GM12891 (cell line): ENCODE results near the gene SINHCAF.

Experiments used
- DNase-seq: peaks from one replicate; pipeline ENCODE4 v3.0.0; 2011; ENCODE audit warnings: low spot score; ENCODE audit not compliant: insufficient read length
- FAIRE-seq: peaks from 2 replicates; lab custom pipeline; 2011; peaks lifted over from hg19 to GRCh38; lab: Jason Lieb, UNC
- PAX5 ChIP-seq: IDR thresholded peaks from 2 replicates; pipeline ENCODE4 v1.6.1; 2011; ENCODE audit warnings: low read length, moderate library complexity, mild to moderate bottlenecking; ENCODE audit not compliant: insufficient read depth, severe bottlenecking
- POLR2A ChIP-seq: IDR thresholded peaks from 2 replicates; pipeline ENCODE4 v1.6.1; 2011; ENCODE audit warnings: low read depth, low read length, control low read depth
- POLR2AphosphoS5 ChIP-seq: IDR thresholded peaks from 2 replicates; pipeline ENCODE4 v1.6.1; 2011; ENCODE audit warnings: low read depth, low read length, control low read depth
- POU2F2 ChIP-seq: IDR thresholded peaks from 2 replicates; pipeline ENCODE4 v1.6.1; 2011; ENCODE audit warnings: low read depth, mild to moderate bottlenecking, control low read depth, low read length, moderate library complexity
- SPI1 ChIP-seq: IDR thresholded peaks from 2 replicates; pipeline ENCODE4 v1.6.1; 2011; ENCODE audit warnings: low read depth, low read length, control low read depth
- TAF1 ChIP-seq: IDR thresholded peaks from 2 replicates; pipeline ENCODE4 v1.6.1; 2011; ENCODE audit warnings: low read depth, low read length, control low read depth

The SINHCAF gene

GRCh38 chr12:31297572-31298514 is 28.1 kb downstream of the SINHCAF start:
- no peak for DNase-seq
- TF ChIP-seq TAF1 (no peak), POU2F2 (no peak), POLR2A (no peak), POLR2AphosphoS5 (no peak), SPI1 (no peak), PAX5 (no peak)
- no peak for FAIRE-seq

- FAIRE-seq = no peak
- TF ChIP-seq POLR2A = no peak
- no peak for TF ChIP-seq POLR2AphosphoS5
- DNase-seq = no peak
Observed at GRCh38 chr12:31289441-31289840, 36.5 kb downstream of the SINHCAF start.

GRCh38 chr12:31288381-31288780 is 37.6 kb downstream of the SINHCAF start:
- no peak for TF ChIP-seq POLR2AphosphoS5
- no peak for TF ChIP-seq PAX5
- no peak for TF ChIP-seq POU2F2
- no peak for TF ChIP-seq TAF1
- no peak for TF ChIP-seq POLR2A
- TF ChIP-seq SPI1 = no peak
- DNase-seq (no peak), FAIRE-seq (no peak)

GRCh38 chr12:31280183-31280582 is 45.8 kb downstream of the SINHCAF start:
- FAIRE-seq (no peak), DNase-seq (no peak)
- TF ChIP-seq POU2F2 = no peak
- no peak for TF ChIP-seq POLR2A
- TF ChIP-seq TAF1 = no peak
- TF ChIP-seq POLR2AphosphoS5 = no peak
- no peak for TF ChIP-seq PAX5
- TF ChIP-seq SPI1 = no peak

- TF ChIP-seq POU2F2 (no peak), POLR2AphosphoS5 (no peak), PAX5 (no peak), SPI1 (no peak), POLR2A (no peak), TAF1 (no peak)
- DNase-seq = no peak
- FAIRE-seq = no peak
Observed at GRCh38 chr12:31279390-31279924, 46.5 kb downstream of the SINHCAF start.

- DNase-seq = no peak
- TF ChIP-seq POU2F2 (no peak), TAF1 (no peak), POLR2AphosphoS5 (no peak), POLR2A (no peak), SPI1 (no peak), PAX5 (no peak)
- FAIRE-seq = no peak
Observed at GRCh38 chr12:31278832-31279231, 47.1 kb downstream of the SINHCAF start.

- no peak for DNase-seq
- no peak for TF ChIP-seq POLR2AphosphoS5
- TF ChIP-seq POU2F2 = no peak
- FAIRE-seq = no peak
Observed at GRCh38 chr12:31278424-31278823, 47.5 kb downstream of the SINHCAF start.

DNA sequence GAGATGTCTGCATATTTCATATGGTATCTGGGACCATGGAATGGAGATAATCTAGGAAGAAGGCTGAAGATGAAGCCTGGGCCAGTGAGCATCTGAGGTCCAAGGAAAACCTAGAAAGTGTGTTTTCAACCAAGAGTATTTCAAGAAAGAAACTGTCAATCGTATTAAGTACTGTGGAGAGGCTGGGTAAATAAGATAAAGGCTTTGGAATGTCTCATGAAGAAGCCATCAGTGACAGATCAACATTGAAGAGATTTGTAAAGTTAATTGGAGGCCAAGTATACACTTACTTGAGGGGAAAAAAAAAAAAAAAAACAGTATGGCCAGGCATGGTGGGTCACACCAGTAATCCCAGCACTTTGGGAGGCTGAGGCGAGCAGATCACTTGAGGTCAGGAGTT is 48.9 kb downstream of the SINHCAF start:
- FAIRE-seq = no peak
- TF ChIP-seq POLR2A (no peak), POLR2AphosphoS5 (no peak), POU2F2 (no peak), TAF1 (no peak), PAX5 (no peak), SPI1 (no peak)
- no peak for DNase-seq

GRCh38 chr12:31275491-31275890 is 50.5 kb downstream of the SINHCAF start:
- FAIRE-seq = peak; percentile 28
- DNase-seq = no peak
- TF ChIP-seq TAF1 (no peak), PAX5 (no peak), POLR2AphosphoS5 (no peak)
